SK-N-SH treated with all-trans-retinoic acid at 6 μM for 48 hours (cell line): Measurements from ENCODE around the gene PACC1.

ENCODE experiments used
- ATAC-seq: fragments of 200-7000 bp; cut with Tn5 transposase; 3 replicates; pipeline ENCODE4 v1.9.1; 2020; ENCODE audit warnings: mild to moderate bottlenecking, moderate library complexity
- ARNTL ChIP-seq: fragments of 450-650 bp; formaldehyde crosslinking; IDR thresholded peaks from 2 replicates; pipeline ENCODE4 v1.5.0; 2020; ENCODE audit warnings: low read depth, mild to moderate bottlenecking, moderate library complexity, borderline replicate concordance
- BACH2 ChIP-seq: fragments of 250-450 bp; sonication (Bioruptor Pico); IDR thresholded peaks from 2 replicates; pipeline ENCODE4 v1.9.0; 2021; ENCODE audit warnings: mild to moderate bottlenecking, borderline replicate concordance
- CREB5 ChIP-seq: fragments of 250-450 bp; sonication (Bioruptor Pico); IDR thresholded peaks from 2 replicates; pipeline ENCODE4 v1.5.1; 2020; ENCODE audit warnings: low read depth, mild to moderate bottlenecking, moderate library complexity
- CSDC2 ChIP-seq: fragments of 250-450 bp; sonication (Bioruptor Pico); IDR thresholded peaks from 2 replicates; pipeline ENCODE4 v1.5.0; 2020; ENCODE audit warnings: mild to moderate bottlenecking, moderate library complexity
- CSRNP3 ChIP-seq: fragments of 250-450 bp; sonication (Bioruptor Pico); IDR thresholded peaks from 2 replicates; pipeline ENCODE4 v1.5.1; 2021; ENCODE audit warnings: mild to moderate bottlenecking, moderate library complexity
- ESRRG ChIP-seq: fragments of 250-450 bp; sonication (Bioruptor Pico); IDR thresholded peaks from 2 replicates; pipeline ENCODE4 v1.6.1; 2021; ENCODE audit warnings: mild to moderate bottlenecking
- GLIS3 ChIP-seq: fragments of 250-450 bp; sonication (Bioruptor Pico); IDR thresholded peaks from 2 replicates; pipeline ENCODE4 v1.5.0; 2020; ENCODE audit warnings: mild to moderate bottlenecking, moderate library complexity
- OSR1 ChIP-seq: fragments of 250-450 bp; sonication (Bioruptor Pico); IDR thresholded peaks from 2 replicates; pipeline ENCODE4 v1.8.0; 2022; ENCODE audit warnings: moderate library complexity, mild to moderate bottlenecking, inconsistent platforms
- POU6F1 ChIP-seq: fragments of 250-450 bp; sonication (Bioruptor Pico); IDR thresholded peaks from 2 replicates; pipeline ENCODE4 v1.8.0; 2021; ENCODE audit warnings: low read depth, mild to moderate bottlenecking, moderate library complexity, borderline replicate concordance
- PPARA ChIP-seq: fragments of 250-450 bp; sonication (Bioruptor Pico); IDR thresholded peaks from 2 replicates; pipeline ENCODE4 v1.5.0; 2020; ENCODE audit warnings: mild to moderate bottlenecking, borderline replicate concordance
- SNAI2 ChIP-seq: fragments of 250-450 bp; sonication (Bioruptor Pico); IDR thresholded peaks from 2 replicates; pipeline ENCODE4 v1.5.0; 2020; ENCODE audit warnings: mild to moderate bottlenecking, moderate library complexity
- TCF4 ChIP-seq: fragments of 250-450 bp; sonication (Bioruptor Pico); IDR thresholded peaks from 2 replicates; pipeline ENCODE4 v1.8.0; 2021; ENCODE audit warnings: mild to moderate bottlenecking, moderate library complexity, borderline replicate concordance
- TOX ChIP-seq: fragments of 250-450 bp; sonication (Bioruptor Pico); IDR thresholded peaks from 2 replicates; pipeline ENCODE4 v1.8.0; 2021; ENCODE audit warnings: mild to moderate bottlenecking, moderate library complexity, borderline replicate concordance
- TSHZ2 ChIP-seq: fragments of 250-450 bp; sonication (Bioruptor Pico); IDR thresholded peaks from 2 replicates; pipeline ENCODE4 v1.5.0; 2020; ENCODE audit warnings: mild to moderate bottlenecking, moderate library complexity
- ZC3H10 ChIP-seq: fragments of 250-450 bp; sonication (Bioruptor Pico); IDR thresholded peaks from 2 replicates; pipeline ENCODE4 v1.5.1; 2021; ENCODE audit warnings: mild to moderate bottlenecking, moderate library complexity
- ZFP3 ChIP-seq: fragments of 250-450 bp; sonication (Bioruptor Pico); IDR thresholded peaks from 2 replicates; pipeline ENCODE4 v1.5.0; 2020; ENCODE audit warnings: mild to moderate bottlenecking, moderate library complexity
- ZFP30 ChIP-seq: fragments of 450-650 bp; formaldehyde crosslinking; IDR thresholded peaks from 2 replicates; pipeline ENCODE4 v1.5.0; 2022; ENCODE audit warnings: mild to moderate bottlenecking, moderate library complexity
- ZNF565 ChIP-seq: fragments of 450-650 bp; formaldehyde crosslinking; conservative IDR thresholded peaks from 2 replicates; pipeline ENCODE4 v1.5.0; 2020; ENCODE audit warnings: low read depth, mild to moderate bottlenecking, moderate library complexity
- ZNF8 ChIP-seq: fragments of 450-650 bp; formaldehyde crosslinking; IDR thresholded peaks from 2 replicates; pipeline ENCODE4 v1.5.0; 2020; ENCODE audit warnings: mild to moderate bottlenecking, moderate library complexity

The PACC1 gene

GRCh38 chr1:212451416-212452322 lies 37.0 kb upstream of the PACC1 start:
- TF ChIP-seq PPARA (CRISPR knock-in tag), result no peak
- TF ChIP-seq CSRNP3 (CRISPR knock-in tag), result no peak
- no peak for TF ChIP-seq OSR1 (CRISPR knock-in tag)
- no peak for TF ChIP-seq CSDC2 (CRISPR knock-in tag)
- TF ChIP-seq TCF4 (CRISPR knock-in tag), result no peak
- TF ChIP-seq CREB5, result no peak
- TF ChIP-seq ARNTL (CRISPR knock-in tag), result no peak
- no peak for TF ChIP-seq TSHZ2 (CRISPR knock-in tag)
- TF ChIP-seq ZNF565 (CRISPR knock-in tag), result no peak
- no peak for TF ChIP-seq BACH2 (CRISPR knock-in tag)
- no peak for TF ChIP-seq SNAI2 (CRISPR knock-in tag)
- TF ChIP-seq ESRRG, result no peak
- no peak for TF ChIP-seq ZC3H10
- TF ChIP-seq ZFP30, result no peak
- TF ChIP-seq POU6F1, result no peak
- ATAC-seq, result no peak

- ATAC-seq, result peak; percentile 38
- TF ChIP-seq ZNF8 (CRISPR knock-in tag) (no peak), TSHZ2 (CRISPR knock-in tag) (0 out of 2 replicates have a peak, but pooled peaks have one; percentile 67), ZC3H10 (no peak), GLIS3 (no peak), ZFP3 (no peak)
Measured at GRCh38 chr1:212450331-212450881, 35.7 kb upstream of the PACC1 start.

- ATAC-seq, result no peak
- TF ChIP-seq SNAI2 (CRISPR knock-in tag), result no peak
- TF ChIP-seq ZC3H10, result no peak
- TF ChIP-seq TSHZ2 (CRISPR knock-in tag), result no peak
- TF ChIP-seq PPARA (CRISPR knock-in tag), result no peak
- TF ChIP-seq BACH2 (CRISPR knock-in tag), result no peak
- no peak for TF ChIP-seq ZNF8 (CRISPR knock-in tag)
- no peak for TF ChIP-seq TCF4 (CRISPR knock-in tag)
- TF ChIP-seq ZFP3, result no peak
- no peak for TF ChIP-seq OSR1 (CRISPR knock-in tag)
- TF ChIP-seq GLIS3, result no peak
- no peak for TF ChIP-seq CSRNP3 (CRISPR knock-in tag)
- TF ChIP-seq ARNTL (CRISPR knock-in tag), result no peak
- no peak for TF ChIP-seq TOX (CRISPR knock-in tag)
- TF ChIP-seq ZFP30, result no peak
Measured at GRCh38 chr1:212447478-212447877, 32.8 kb upstream of the PACC1 start.
